ENCODE measurements around the gene MDGA2. TPM values are rescaled to one million over a fixed set of nuclear protein-coding genes. Genes with fewer than 3 reads are reported as not detected.

The MDGA2 gene
- not detected in 2 replicates for total RNA-seq (2021)
- percentile 1 among the genes with signal in this experiment for Bru-seq, nascent RNA
- percentile 3 among the genes with signal in this experiment for BruChase-seq, experiment 1, labeled RNA remaining after a 2-hour chase
- percentile 1 among the genes with signal in this experiment for BruChase-seq, experiment 2, labeled RNA remaining after a 6-hour chase
- long read RNA-seq = 0 reads

DNA sequence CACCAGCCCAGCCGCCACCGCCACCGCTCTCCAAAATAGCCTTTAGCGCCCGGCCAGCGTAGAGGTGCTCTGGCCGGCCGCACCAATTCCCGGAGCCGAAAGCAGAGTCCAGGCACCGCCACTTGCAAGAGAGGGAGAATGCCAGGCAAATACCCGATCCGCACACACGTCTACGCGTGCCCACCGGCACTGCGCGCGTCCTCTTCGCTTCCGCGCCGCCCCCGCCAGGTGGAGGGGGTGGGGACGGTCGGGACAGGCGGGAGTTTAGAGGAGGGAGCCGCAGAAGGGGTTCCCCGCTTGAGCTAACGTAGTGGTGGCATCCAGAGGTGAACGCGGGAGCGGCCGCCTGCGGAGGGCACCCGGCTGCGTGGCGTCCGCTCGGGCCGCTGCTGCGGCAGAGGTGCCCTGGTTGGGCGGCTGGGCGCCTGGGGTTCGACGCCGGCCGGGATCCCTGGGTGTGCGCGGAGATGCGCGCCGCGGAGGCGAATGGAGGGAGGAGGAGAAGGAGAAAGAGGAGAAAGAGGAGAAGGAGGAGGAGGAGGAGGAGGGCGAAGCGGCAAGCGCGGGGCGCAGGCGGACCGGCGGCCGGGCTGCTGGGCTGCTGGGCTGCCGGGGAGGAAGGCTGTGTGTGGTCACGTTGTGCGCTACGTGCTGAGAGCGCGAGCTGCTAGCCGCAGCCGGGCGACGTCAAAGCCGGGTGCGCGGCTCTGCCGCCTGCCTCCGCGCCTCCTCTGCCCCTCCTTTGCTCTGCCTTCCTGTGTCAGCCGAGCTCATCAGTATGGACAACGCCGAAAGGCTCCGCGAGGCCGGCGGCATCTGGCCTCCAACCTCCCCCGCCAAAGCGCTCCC, at the start of gene MDGA2:
TSS of gene MDGA2 (minus strand) at position 140 of the 849 bp plus-strand sequence.
- Histone ChIP-seq H2AFZ (no peak within 1 kb of the TSS), H3F3A (ENCODE audit: insufficient read depth, low read depth) (no peaks in the 10 kb centered on the region), H3K79me2 (ENCODE audit: low read depth) (no peaks in the 10 kb centered on the region), H3K9me2 (ENCODE audit: insufficient read depth) (no peaks in the 10 kb centered on the region), H3K4me2 (no peak within 1 kb of the TSS), H3K36me3 (ENCODE audit: low read depth) (no peaks in the 10 kb centered on the region), H3K27ac (no peak within 1 kb of the TSS), H3K4me3 (no peak within 1 kb of the TSS), H4K20me1 (ENCODE audit: insufficient read depth) (no peaks in the 10 kb centered on the region), H3K4me1 (replicated peaks; ENCODE audit: insufficient read depth) (no peaks in the 10 kb centered on the region), H3K9me3 (ENCODE audit: insufficient read depth, low read depth) (no peaks in the 10 kb centered on the region), H3K27me3 (ENCODE audit: insufficient read depth, low read depth) (no peaks in the 10 kb centered on the region)
- intact Hi-C loops (cut with micrococcal nuclease; ENCODE audit: unreplicated experiment) = no loop called here
- CTCF ChIA-PET = no interaction called here
- POLR2A ChIA-PET (ENCODE audit: unreplicated experiment) = no interaction called here
- DNase-seq = no peak
- TF ChIP-seq, protein P1, sequence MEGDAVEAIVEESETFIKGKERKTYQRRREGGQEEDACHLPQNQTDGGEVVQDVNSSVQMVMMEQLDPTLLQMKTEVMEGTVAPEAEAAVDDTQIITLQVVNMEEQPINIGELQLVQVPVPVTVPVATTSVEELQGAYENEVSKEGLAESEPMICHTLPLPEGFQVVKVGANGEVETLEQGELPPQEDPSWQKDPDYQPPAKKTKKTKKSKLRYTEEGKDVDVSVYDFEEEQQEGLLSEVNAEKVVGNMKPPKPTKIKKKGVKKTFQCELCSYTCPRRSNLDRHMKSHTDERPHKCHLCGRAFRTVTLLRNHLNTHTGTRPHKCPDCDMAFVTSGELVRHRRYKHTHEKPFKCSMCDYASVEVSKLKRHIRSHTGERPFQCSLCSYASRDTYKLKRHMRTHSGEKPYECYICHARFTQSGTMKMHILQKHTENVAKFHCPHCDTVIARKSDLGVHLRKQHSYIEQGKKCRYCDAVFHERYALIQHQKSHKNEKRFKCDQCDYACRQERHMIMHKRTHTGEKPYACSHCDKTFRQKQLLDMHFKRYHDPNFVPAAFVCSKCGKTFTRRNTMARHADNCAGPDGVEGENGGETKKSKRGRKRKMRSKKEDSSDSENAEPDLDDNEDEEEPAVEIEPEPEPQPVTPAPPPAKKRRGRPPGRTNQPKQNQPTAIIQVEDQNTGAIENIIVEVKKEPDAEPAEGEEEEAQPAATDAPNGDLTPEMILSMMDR (conservative IDR thresholded peaks at IDR 0.05) = no peak
- TF ChIP-seq EZH2 (IDR thresholded peaks at IDR 0.05; ENCODE audit: low read depth) = no peak
- BruUV-seq (replicated peaks) = no TSS peak

DNA sequence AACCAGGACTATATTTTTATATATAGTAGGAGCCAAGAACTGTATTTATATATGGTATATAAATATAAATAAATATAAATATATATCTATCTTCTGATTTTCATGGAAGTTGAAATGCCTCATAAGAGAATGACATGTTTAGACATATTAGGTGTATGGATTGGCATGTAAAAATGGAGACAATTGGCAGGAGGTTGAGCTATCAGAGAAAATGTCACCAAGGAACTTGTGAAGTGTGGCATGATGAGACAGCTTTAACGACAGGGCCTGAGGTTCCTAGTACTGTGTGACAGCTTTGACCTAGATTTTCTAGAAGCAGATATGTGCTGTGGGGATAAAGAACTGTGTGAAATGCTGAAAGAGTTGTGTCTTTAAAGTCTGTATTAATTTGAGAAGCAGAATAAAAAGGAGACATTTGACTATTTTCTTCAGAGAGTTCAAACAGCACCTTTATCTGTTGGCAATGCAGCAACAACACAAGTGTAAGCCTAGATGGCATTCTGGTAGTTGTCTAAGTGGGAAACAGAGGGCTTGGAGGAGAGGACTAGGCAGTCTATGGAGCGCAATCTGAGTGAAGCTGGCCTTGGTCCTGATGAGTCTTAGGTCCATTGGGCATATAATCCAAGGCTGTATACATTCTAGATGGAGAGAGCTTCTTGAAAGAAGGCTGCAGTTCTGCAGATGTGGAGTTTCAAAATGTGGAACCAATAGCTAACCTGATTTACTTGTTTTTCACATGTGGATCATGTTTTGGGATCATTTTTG, 47.7 kb upstream of the MDGA2 start:
- Histone ChIP-seq H3F3A (ENCODE audit: insufficient read depth, low read depth) (no peaks in the 10 kb centered on the region), H3K27me3 (ENCODE audit: insufficient read depth, low read depth) (no peaks in the 10 kb centered on the region), H3K9me3 (ENCODE audit: insufficient read depth, low read depth) (no peaks in the 10 kb centered on the region), H2AFZ (no peak overlapping the region), H3K79me2 (ENCODE audit: low read depth) (no peaks in the 10 kb centered on the region), H3K27ac (no peak overlapping the region), H3K36me3 (ENCODE audit: low read depth) (no peaks in the 10 kb centered on the region), H3K4me2 (no peak overlapping the region), H3K4me3 (no peak overlapping the region), H4K20me1 (ENCODE audit: insufficient read depth) (no peaks in the 10 kb centered on the region), H3K4me1 (replicated peaks; ENCODE audit: insufficient read depth) (no peaks in the 10 kb centered on the region), H3K9me2 (ENCODE audit: insufficient read depth) (no peaks in the 10 kb centered on the region)
- TF ChIP-seq, protein P1 (conservative IDR thresholded peaks at IDR 0.05) = no peak
- no peak for TF ChIP-seq EZH2 (IDR thresholded peaks at IDR 0.05; ENCODE audit: low read depth)
- DNase-seq = no peak
- CTCF ChIA-PET = no interaction called here
- POLR2A ChIA-PET (ENCODE audit: unreplicated experiment) = no interaction called here
- no TSS peak for BruUV-seq (replicated peaks)
- intact Hi-C loops (cut with micrococcal nuclease; ENCODE audit: unreplicated experiment) = no loop called here

DNA sequence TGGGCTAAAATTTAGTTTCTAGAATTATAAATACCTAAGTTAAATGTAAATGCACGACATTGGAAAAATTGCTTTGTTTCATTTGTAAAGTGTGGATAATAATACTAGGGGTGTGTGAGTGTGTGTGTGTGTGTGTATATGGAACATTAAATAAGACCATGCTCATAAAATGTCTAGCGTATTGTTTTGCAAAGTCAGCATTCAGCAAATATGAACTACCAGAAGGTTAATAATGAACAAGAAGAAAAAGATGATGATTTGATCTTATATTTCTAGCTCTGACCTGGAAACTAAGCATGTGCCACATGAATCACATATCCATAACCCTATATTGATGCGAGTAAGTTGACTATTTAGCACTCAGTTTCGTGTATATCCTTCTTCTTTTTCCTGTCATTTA, 44.9 kb upstream of the MDGA2 start:
- Histone ChIP-seq H3K36me3 (ENCODE audit: low read depth) (no peaks in the 10 kb centered on the region), H4K20me1 (ENCODE audit: insufficient read depth) (no peaks in the 10 kb centered on the region), H3K9me3 (ENCODE audit: insufficient read depth, low read depth) (no peaks in the 10 kb centered on the region), H3K27ac (no peak overlapping the region), H3K4me1 (replicated peaks; ENCODE audit: insufficient read depth) (no peaks in the 10 kb centered on the region), H3K4me2 (no peak overlapping the region), H3K79me2 (ENCODE audit: low read depth) (no peaks in the 10 kb centered on the region), H3F3A (ENCODE audit: insufficient read depth, low read depth) (no peaks in the 10 kb centered on the region), H3K9me2 (ENCODE audit: insufficient read depth) (no peaks in the 10 kb centered on the region), H2AFZ (no peak overlapping the region), H3K4me3 (no peak overlapping the region), H3K27me3 (ENCODE audit: insufficient read depth, low read depth) (no peaks in the 10 kb centered on the region)
- no TSS peak for BruUV-seq (replicated peaks)
- DNase-seq = no peak
- CTCF ChIA-PET = no interaction called here
- intact Hi-C loops (cut with micrococcal nuclease; ENCODE audit: unreplicated experiment) = no loop called here
- TF ChIP-seq, protein P1 (conservative IDR thresholded peaks at IDR 0.05) = no peak
- no peak for TF ChIP-seq EZH2 (IDR thresholded peaks at IDR 0.05; ENCODE audit: low read depth)
- POLR2A ChIA-PET (ENCODE audit: unreplicated experiment) = no interaction called here
